Spleen (tissue), 7 donors: Measurements from ENCODE around the gene EXTL2.

Experiments used
- CTCF ChIP-seq, 11 experiments: fragments of 200-600 bp in 7 of 11; fragments of 450-650 bp in 4 of 11; sonication (generic) in 4 of 11; IDR thresholded peaks in 8 of 11; conservative IDR thresholded peaks in 3 of 11; 1 replicate in 7 of 11; 2 replicates in 4 of 11; pipeline versions ENCODE4 v1.4.0 to v1.8.0; 2016 to 2021; ENCODE audit warnings: antibody characterized with exemption in 11 of 11, inconsistent platforms in 4 of 11, mild to moderate bottlenecking in 1 of 11
- POLR2A ChIP-seq, 3 donors: fragments of 450-650 bp; IDR thresholded peaks; one replicate each; pipeline ENCODE4 v1.5.1; 2017; ENCODE audit warnings: antibody characterized with exemption in 3 of 3, mild to moderate bottlenecking in 1 of 3
- POLR2AphosphoS5 ChIP-seq, 3 donors: sonication (generic); formaldehyde crosslinking; IDR thresholded peaks; one replicate each; pipeline ENCODE4 v1.5.1; 2017; ENCODE audit warnings: antibody characterized with exemption in 3 of 3
- donor health status: DM: no; HTN: no; CAD: no; lungs with moderate emphysema.
- donor health status: DM: no; HTN: no; CAD: no.
- donor health status: DM: no; HTN: no; CAD: no.

GRCh38 chr1:100896481-100896982 is 1.9 kb upstream of the EXTL2 start:
- TF ChIP-seq CTCF (IDR thresholded peaks at IDR 0.05 in 8 of 11, conservative IDR thresholded peaks at IDR 0.05 in 3 of 11): no peak
- peak in 1 of 3 donors; percentile 49 for TF ChIP-seq POLR2AphosphoS5 (IDR thresholded peaks at IDR 0.05)
- TF ChIP-seq POLR2A (IDR thresholded peaks at IDR 0.05): no peak
